GM18867 (cell line): ENCODE data around the gene UBE2G2.

Experiments
- ATAC-seq: cut with Tn5 transposase; IDR thresholded peaks from one replicate; pipeline ENCODE4 v1.9.1; 2021; ENCODE audit warnings: mild to moderate bottlenecking, moderate library complexity; ENCODE audit not compliant: unreplicated experiment

Gene UBE2G2

DNA sequence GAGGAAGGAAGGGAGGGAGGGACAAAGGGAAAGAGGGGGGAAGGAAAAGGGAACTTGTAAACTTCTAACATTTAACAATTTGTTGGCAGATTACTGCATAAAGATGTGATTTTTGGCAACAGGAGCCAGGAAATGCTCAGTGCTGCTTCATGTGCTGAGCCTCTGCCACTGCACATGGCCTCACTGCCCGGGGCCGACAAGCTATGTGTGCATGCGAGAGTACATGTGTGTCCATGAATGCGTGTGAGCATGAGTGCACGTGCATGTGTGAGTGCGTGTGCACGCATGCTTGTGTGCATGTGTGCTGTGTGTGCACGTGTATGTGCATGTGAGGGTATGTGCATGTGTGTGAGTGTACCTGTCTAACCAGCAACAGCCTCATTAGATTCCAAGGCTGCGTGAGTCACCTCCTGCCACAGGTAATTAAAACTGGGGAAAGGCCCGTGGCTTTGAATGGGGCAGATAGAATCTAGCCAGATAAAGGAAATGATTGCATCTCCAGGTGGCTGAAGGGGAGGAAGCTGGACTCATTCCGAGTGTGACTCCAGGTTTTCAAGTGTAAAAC, 48.9 kb downstream of the UBE2G2 start:
- ATAC-seq, result no peak

DNA sequence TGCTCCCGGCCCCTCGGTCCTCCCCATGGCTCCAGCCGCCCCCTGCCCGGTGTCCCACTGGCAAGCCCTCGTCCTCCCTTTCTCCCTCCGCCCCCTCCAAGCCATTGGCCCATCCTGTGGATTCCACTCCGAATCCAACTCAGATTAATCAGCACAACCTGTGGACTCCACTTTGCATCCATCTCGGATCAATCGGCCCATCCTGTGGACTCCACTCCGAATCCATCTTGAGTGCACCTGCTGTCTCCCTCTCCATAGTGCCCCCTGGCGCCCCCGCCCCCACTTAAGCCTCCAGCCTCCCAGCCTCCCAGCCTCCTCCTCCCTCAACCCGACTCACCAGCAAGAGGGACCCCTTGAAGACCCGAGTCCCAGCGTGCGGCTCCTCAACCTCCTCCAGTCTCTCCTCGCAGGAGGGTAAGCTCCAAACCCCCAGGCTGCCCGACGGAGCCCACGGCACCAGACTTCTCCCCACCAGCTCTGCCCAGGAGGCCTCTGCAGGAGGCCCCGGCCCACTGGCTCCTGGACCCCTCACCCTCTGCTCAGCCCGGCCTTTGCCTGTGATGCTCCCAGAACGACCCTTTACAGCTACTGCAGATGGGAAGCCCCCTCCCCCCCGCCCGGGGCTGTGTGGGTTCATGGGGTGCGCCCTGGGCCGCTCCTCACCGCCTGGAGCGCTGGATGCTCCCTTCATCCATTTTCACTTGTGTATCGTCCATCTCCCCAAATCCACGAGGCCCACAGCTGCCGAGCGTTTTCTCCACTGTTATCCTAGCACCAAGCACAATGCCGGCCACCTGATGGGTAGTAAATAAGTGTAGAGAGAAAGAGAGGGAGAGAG, 49.6 kb downstream of the UBE2G2 start:
- no peak for ATAC-seq

DNA sequence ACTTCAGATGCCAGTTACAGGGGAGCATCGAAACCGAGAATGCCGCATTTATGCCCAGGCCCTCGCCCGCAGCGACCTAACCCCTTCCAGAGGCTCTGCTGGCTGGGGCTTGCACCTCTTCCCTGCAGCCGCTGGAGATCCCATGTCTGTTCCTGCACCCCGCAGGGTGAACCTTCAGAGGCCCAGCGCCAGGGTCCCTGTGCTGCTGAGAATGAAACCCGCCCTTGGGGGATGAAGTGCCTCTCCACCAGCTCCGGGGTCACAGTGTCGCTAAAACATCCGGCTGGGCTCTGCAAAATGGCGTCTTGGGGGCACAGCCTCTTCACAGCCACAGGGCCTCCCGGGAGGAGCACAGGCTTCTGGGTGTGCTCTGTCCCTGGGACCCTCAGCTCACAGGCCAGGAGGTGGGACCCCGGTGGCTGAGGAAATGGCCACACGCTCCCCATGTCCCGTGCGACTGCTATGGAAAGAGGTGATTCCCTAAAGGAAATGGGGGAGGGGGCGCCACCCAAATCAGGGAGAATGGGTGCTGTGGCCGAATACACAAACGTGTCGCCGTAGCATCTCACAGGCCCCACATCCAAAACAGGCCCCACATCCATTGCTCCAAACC, 50.3 kb downstream of the UBE2G2 start:
- no peak for ATAC-seq

DNA sequence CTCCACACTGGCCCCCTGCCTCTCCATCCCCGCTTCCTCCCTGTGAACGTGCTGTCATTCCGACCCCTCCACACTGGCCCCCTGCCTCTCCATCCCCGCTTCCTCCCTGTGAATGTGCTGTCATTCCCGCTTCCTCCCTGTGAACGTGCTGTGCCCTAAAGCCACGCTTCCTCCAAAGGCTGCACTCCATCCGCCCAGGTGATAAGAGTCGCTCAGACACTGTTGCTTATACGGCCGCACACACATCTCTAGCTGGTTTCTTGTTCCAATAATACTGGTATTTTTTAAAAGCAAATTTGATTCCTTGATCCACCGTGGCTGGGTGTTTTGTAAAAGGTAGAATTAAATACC, 51.0 kb downstream of the UBE2G2 start:
- no peak for ATAC-seq

DNA sequence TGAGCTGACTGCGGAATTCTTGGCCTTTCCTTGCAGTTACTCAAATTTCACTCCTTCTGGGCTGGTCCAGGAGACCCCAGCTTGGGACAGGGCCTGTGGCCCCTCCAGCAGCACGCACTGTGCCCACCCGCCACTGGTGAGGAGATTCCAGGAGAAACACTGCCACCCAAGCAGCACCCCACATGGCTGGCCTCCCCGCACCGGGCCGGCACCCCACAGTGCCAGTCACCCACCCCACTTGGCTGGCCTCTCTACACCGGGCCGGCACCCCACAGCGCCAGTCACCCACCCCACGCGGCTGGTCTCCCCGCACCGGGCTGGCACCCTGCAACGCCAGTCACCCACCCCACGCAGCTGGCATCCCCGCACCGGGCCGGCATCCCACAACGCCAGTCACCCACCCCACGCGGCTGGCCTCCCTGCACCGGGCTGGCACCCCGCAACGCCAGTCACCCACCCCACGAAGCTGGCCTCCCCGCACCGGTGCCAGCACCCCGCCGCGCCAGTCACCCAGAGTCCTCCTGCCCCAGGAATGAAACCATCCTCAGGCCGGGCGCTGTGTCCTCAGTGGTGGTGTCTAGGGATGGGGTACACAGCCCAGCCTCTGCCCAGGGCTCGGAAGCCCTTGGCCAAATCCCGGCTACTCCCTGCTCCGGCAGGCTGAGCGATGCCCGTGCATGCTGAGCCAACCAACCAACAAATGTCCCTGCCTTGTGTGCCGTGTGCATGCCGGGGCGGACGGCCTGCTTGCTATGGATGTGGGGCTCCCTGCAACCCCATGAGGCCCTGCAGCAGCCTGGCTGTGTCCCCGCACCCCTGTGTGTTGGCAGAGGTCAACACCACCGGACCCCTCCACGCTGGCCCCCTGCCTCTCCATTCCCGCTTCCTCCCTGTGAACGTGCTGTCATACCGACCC, 51.6 kb downstream of the UBE2G2 start:
- ATAC-seq, result no peak

DNA sequence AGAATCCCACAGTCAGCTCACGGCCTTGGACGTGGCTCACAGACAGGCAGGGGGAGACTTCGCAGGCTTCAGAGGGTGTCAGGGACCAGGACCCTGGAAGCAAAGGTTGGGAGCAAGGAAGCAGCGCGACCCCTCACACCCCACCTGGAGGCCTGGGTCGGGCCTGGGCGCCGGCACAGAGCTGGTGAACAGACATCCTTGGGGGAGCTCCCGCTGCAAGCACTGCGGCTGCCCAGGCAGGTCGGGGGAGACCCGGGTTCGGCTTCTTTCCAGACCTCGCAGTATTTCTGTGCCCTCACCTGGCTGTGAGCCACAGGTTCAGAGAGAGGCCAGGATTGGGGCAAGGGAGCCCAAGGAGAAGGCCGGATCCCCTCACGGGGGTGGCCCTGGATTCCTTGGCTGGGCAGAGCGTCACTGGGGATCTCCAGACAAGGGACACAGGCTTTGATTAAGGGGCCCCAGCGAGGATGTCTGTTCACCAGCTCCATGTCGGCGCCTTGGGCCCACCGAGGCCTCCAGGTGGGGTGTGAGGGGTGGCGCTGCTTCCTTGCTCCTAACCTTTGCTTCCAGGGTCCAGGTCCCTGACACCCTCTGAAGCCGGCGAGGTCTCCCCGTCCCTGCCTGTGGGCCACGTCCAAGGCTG, 52.4 kb downstream of the UBE2G2 start:
- no peak for ATAC-seq

DNA sequence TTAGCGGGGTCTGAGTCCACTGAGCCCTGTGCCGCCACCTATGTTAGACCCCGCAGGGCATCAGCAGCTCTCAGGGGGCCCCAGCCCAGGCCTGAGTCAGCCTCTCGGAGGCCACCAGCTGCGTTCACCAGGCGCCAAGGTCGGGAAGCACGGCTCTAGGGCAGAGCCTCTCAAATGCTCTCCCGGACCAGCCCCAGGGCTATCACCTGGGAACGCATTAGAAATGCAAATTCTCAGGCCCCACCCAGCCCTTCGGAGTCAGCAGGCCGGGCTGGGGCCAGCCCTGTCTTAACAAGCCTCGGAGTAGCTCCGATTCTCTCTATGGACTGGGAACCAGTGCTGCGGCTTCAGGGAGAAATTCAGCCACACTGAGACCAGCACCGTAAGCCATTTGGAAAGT, 53.0 kb downstream of the UBE2G2 start:
- no peak for ATAC-seq

DNA sequence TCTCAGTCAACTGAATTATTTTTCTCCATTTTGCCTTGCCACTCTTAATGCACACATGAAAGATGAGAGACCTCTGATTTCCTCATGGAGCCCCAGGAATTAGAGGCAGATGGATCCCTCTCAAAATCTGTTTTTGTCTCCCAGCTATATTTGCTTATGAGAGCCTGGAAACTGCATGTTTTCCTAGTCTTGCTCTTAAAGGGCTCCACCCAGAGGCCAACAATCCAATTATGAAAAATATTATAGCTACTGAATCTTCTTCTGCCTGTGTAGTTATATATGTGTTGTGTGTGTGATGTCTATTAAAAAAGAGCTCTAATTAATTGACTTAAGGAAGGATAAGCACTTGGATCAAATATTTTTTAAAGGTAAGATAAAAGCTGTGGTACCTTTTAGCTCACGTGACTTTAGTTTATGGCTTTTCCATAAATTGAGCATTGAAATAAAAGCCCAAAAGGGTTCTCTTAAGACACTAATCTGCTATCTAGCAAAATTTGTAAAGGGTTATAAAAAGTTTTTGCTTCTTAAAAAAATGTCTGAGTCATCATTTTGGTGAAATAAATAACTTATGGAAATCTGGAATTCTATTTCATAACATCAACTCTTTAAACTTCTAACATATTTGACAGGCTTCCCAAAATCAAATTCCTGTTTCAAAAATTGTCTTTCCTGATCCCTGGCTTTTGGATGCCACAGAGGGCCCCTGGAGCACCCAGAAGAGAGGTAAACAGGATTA, 59.0 kb downstream of the UBE2G2 start:
- ATAC-seq, result no peak

DNA sequence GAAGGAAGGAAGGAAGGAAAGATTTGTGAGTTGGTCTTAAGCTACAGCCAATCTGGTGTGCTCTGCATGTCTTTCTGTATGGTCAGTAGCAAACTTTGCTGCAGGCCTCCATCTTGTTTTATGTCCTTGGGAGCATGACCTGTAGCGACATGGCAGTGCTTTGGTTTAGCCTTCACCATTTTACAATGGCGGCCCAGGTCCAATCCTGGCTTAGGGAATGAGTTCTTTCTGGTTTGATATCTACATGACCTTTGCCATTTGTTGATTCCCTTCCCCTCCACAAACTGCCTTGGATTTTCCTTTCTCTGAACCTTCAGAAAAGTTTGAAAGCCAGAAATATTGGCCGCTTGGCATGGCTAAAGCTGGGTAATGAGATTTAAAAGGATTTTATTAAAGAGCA, 59.7 kb downstream of the UBE2G2 start:
- ATAC-seq, result no peak

DNA sequence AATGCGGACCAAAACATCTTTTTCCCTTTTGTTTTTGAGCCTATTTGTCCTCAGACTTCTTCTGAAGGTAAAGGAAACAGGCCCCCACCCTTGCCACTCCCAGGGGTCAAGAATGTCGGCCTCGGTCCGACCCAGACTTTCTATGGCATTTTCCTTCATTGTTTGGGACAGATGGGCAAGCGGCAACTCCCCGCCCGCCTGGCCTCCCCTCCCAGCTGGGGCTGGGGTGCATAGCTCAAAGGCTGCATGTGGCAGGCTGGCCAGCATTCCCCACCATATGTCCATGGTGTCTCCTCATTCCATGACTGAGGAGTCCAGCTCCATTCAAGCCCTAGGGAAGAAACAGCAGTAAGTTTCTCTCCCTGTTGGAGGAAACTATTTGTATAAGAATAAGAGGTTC, 60.9 kb downstream of the UBE2G2 start:
- no peak for ATAC-seq

DNA sequence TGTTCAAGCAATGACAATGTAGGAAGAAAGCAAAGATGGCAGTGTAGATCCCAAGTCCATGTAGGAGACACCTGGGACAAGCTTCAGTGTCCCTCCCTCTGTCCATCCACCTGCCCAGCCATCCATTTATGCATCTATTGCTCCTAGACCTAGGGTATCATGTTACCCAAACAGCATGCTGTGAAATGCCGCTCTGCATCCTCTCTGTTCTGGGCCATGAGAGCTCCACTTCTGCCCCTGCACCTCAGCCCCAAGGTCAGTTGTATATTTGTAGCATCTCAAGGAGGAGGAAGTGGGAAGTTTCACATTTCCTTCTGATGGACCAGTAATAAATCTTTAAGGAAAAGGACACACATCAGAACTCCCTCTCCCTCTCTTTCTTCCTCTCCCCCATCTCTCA, 62.3 kb downstream of the UBE2G2 start:
- no peak for ATAC-seq

DNA sequence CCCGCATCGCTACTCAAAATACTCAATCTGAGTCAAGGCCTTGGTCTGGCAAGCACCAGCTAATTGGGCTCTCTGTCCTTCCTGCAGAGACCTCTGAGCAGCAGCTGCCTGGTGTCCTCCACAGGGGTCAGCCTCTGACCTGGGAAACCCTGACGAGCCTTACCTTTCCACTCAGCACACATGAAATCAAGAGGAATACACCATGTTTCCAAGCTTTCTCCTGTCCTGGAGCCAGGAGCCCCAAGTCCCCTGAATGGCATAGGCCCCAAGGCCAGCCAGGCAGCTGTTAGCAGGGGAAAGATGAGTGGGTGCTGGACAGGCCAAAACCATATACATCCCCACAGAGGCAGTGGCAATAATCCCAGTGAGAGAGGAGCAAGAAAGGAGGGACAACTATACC, 63.0 kb downstream of the UBE2G2 start:
- no peak for ATAC-seq

DNA sequence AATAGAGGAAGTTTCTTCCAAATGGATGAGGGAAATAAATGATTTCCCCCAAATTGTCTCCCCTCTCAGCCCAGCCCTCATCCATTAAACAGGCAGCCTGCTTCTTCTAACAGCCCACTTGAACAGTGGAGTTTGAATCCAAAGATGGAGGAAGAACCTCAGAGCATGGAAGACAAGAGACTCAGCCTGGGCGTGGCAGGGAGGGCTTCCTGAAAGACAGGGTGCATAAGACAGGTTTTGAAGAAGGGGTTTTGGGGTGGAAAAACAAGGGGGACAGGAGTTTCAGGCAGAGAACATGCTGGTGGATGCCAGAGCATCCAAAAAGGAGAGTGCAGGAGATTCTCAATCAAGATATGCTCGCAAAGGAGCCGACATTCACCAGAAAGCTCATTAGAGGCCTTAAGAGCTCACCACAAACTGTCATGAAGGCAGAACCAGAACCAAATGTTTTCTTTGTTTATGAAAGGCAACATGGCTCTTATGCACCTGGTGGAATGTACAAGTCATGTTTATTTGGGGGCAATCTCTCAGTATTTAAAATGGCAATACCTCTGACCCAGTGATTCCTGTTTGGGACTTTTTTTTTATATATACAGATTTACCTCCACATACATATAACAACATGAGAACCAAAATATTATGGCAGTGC, 63.8 kb downstream of the UBE2G2 start:
- no peak for ATAC-seq

DNA sequence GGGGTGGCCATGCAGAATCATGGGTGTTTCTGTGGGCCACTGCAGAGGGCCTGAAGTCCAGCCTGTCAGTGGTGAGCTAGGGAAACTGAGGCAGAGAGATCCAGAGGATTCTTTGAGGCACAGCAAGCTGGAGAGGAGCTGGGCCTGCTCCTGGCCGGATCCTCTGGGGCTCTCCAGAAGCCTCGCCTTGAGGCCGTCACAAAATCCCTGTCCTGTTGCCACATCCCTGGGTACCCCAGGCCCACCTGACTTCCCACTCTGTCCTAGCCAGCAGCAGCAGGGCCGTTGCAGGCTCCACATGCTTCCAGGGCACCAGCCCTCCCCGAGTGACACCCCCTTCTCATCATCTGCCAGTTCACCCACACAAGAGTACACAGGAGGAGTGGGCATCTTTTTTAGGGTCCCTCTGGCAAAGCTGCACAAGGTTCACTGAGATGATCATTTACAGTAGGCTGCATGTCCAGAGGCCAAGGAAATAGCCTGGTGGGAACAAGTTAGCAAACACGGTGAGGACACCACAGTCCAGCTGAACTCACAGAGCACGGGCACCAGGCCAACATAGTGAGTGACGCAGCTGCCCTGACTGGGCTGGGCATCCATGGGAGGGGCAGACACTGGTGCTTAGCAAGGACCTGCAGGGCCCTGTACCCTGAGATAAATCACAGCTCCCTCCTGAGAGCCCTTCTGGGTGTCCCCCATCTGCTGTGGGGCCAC, 65.2 kb downstream of the UBE2G2 start:
- ATAC-seq, result no peak

DNA sequence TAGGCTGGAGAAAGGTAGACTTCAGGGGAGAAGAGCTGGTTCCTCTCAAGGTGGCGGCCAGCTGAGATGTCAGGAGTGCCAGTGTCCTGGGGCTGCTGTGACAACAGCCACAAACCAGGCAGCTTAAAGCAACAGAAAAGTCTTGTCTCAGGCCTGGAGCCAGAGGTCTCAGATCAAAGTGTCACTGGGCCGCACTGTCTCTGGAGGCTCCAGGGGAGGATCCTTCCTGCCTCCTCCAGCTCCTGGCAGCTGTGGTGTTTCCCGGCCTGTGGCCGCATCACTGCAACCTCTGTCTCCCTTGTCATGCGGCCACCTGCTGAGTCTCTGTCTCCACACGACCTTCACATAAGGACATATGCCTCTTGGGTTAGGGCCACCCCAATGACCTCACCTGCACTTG, 65.8 kb downstream of the UBE2G2 start:
- ATAC-seq, result no peak

DNA sequence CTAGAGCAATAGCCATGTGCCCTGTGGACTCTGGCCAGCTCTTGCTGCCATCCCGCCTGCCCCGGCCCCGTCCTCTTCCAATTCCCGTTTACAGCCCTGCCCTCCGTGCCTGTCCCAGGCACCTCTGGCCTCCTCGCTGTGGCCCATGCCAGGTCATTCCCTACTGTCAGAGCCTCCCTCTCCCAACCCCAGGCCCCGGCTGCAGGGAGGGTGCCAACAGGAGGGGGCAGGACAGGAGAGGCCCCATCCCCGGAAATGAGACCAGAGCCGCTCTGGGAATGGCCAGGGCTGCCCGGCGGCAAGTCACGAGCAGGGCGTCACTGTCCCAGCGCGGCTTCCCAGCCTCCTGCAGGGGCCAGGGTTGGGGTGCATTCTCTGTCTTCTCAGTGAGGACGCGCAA, 66.8 kb downstream of the UBE2G2 start:
- ATAC-seq, result no peak

DNA sequence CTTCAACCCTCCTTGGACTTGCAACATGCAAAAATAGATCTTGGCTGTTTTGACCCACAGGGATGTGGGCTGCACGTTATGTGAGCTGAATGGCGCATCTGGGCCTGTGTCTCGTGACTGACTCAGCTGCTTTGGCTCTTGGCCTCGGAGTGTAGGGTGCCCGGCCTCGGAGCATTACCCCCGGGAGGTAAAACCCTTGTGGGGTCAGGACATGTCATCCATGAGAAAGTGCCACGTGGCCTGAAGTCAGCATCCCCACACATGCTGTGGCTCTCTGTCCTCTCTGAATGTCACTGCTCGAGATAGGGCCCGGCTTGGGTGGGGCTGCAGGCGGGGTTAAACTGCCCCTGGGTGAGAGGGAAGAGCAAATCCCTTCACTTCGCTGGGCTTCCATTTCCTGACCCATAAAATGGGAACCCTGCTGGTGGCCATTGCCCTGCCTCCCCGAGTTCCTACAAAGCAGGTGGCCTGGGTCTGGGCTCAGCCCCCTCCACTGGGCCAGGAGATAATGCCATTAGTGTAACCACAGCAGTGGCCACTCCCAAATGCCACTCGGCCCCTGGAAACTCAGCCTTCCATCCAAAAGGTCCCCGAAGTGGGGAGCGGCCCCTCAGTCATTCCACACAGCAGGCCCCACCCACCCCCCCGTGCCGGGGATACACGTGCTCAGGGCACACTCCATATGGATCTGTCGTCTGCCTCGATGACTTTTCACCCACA, 67.4 kb downstream of the UBE2G2 start:
- no peak for ATAC-seq

DNA sequence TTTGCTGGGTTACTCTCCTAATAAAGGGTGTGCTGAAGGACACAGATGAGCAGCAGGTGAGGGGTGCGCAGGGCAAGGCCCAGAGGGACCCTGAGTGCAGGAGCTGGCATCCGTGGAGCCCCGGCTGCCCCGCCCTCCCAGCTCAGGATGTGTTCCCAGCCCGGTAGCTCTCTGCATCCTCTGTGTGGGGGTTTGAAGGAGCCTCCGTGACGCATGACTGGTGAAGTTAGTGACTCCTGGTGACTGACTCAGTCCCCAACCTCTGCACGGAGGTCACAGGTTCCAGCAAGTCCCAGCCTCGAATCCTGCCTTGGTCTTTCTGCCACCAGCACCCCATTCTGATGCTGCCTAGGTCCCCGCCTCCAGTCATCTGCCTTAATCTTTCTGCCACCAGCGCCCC, 68.7 kb downstream of the UBE2G2 start:
- ATAC-seq, result no peak
